D721Med (cell line): Measurements from ENCODE around the gene C1orf122.

Experiments
- DNase-seq: peaks from one replicate; pipeline ENCODE4 v3.0.0; 2011; ENCODE audit warnings: low spot score; ENCODE audit not compliant: insufficient read length
- FAIRE-seq: peaks from 2 replicates; lab custom pipeline; 2011; peaks lifted over from hg19 to GRCh38; lab: Jason Lieb, UNC
- TF ChIP-seq, protein P1 (sequence below): IDR thresholded peaks from 2 replicates; pipeline ENCODE4 v1.5.1; 2012; ENCODE audit warnings: mild to moderate bottlenecking, control low read depth; ENCODE audit not compliant: insufficient read depth; ENCODE audit errors: missing control alignments

C1orf122 gene

DNA sequence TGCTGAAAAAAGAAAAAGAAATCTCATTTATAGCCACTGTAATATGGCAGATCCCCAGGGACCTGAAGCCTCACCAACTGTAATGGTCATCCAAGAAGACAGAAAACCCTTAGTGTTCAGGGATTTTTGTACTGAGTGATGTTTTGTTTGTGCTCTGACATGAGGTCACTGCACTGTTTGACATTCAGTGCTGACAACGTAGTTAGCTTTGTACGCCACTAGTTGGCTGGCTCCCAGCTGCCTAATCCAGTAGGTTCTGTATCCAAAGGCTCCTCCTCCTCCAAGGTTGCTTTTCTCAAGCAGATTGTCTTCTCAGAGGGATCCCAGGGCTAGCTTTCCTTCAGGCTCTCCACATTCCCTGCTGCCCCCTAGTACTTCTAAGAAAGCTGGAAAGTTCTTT, 9.9 kb downstream of the C1orf122 start:
- FAIRE-seq, result no peak
- no peak for DNase-seq

GRCh38 chr1:37821481-37821880, 13.9 kb downstream of the C1orf122 start:
- DNase-seq (no peak), FAIRE-seq (no peak)
- TF ChIP-seq, protein P1, sequence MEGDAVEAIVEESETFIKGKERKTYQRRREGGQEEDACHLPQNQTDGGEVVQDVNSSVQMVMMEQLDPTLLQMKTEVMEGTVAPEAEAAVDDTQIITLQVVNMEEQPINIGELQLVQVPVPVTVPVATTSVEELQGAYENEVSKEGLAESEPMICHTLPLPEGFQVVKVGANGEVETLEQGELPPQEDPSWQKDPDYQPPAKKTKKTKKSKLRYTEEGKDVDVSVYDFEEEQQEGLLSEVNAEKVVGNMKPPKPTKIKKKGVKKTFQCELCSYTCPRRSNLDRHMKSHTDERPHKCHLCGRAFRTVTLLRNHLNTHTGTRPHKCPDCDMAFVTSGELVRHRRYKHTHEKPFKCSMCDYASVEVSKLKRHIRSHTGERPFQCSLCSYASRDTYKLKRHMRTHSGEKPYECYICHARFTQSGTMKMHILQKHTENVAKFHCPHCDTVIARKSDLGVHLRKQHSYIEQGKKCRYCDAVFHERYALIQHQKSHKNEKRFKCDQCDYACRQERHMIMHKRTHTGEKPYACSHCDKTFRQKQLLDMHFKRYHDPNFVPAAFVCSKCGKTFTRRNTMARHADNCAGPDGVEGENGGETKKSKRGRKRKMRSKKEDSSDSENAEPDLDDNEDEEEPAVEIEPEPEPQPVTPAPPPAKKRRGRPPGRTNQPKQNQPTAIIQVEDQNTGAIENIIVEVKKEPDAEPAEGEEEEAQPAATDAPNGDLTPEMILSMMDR, result no peak

More for the DNA sequence above, 9.9 kb downstream of the C1orf122 start:
- TF ChIP-seq, protein P1, result no peak

DNA sequence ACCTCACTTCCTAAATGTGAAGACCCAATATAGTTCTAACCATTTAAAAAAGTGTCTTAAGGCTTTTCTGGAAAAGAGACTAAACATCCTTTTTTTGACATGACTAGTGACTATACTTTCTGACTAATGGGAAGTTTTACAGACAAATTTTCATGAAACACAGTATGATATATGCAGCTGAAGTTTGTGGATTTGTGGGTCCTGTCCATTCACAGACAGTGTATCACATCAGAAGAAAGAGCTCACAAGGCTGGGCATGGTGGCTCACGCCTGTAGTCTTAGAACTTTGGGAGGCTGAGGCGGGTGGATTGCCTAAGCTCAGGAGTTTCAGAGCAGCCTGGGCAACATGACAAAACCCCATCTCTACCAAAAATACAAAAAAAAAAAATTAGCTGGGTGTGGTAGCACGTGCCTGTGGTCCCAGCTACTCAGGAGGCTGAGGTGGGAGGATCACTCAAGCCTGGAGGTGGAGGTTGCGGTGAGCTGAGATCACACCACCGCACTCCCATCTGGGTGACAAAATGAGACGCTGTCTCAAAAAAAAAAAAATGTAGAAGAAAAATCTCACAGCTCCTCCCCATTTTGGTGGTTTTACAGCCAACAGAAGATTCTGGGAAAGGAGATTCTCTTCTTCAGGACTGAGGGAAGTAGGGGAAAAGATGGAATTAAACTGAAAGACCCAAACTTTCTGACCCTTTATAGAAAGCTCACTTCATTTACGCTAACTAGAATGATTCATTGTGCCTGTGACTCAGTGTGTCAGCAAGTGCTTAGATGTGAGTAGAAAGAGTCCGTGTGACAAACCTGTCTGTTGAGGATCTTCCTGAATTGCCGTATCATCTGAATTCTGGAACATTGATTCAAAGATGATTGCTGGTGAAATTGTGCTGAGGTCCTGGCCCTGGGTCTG, 15.6 kb downstream of the C1orf122 start:
- FAIRE-seq (no peak), DNase-seq (no peak)
- TF ChIP-seq, protein P1, result no peak

DNA sequence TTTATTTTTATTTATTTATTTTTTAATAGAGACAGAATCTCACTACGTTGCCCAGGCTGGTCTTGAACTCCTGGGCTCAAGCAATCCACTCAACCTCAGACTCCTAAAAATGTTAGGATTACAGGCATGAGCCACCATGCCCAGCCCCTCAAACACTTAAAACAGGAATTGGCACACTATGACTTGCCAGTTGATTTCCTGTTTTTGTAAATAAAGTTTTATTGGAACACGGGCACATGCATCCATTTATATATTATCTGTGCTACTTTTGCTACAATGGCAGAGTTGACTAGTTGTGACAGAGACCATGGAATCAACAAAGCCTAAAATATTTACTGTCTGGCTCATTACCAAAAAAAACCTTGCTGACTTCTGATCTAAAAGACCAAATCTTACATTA, 16.4 kb downstream of the C1orf122 start:
- TF ChIP-seq, protein P1, result no peak
- no peak for DNase-seq
- FAIRE-seq, result no peak

DNA sequence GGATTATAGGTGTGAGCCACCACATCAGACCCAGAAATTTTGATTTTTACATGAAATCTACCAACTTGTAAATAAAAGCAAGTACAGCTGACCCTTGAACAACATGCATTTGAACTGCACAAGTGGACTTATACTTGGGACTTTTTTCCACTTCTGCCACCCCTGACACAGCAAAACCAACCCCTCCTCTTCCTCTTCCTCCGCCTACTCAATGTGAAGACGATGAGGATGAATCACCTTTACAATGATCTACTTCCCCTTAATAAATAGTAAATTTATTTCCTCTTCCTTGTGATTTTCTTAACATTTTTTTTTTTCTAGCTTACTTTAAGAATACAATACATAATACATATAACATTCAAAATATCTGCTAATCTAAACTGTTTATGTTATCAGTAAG, 17.9 kb downstream of the C1orf122 start:
- TF ChIP-seq, protein P1, result no peak
- FAIRE-seq (no peak), DNase-seq (no peak)

- FAIRE-seq (no peak), DNase-seq (no peak)
- TF ChIP-seq, protein P1, result no peak
These were observed 21.0 kb downstream of the C1orf122 start for GRCh38 chr1:37828410-37829074.
